GM18526 (cell line): ENCODE data around the gene OTOG.

Experiments
- POLR2A ChIP-seq: IDR thresholded peaks from 3 replicates; pipeline ENCODE4 v1.6.1; 2011; ENCODE audit not compliant: insufficient read length; ENCODE audit errors: extremely low read depth

Gene OTOG

GRCh38 chr11:17574141-17575091, 27.4 kb downstream of the OTOG start:
- no peak for TF ChIP-seq POLR2A

- no peak for TF ChIP-seq POLR2A
Observed at GRCh38 chr11:17575431-17576425, 28.7 kb downstream of the OTOG start.

GRCh38 chr11:17578296-17578695, 31.2 kb downstream of the OTOG start:
- TF ChIP-seq POLR2A: no peak

- no peak for TF ChIP-seq POLR2A
Observed at GRCh38 chr11:17578958-17579357, 31.9 kb downstream of the OTOG start.

- TF ChIP-seq POLR2A: no peak
Observed at GRCh38 chr11:17579451-17579850, 32.4 kb downstream of the OTOG start.

- TF ChIP-seq POLR2A: no peak
Observed at GRCh38 chr11:17580271-17580670, 33.2 kb downstream of the OTOG start.

GRCh38 chr11:17581036-17581731, 34.1 kb downstream of the OTOG start:
- TF ChIP-seq POLR2A: no peak

- TF ChIP-seq POLR2A: no peak
Observed at GRCh38 chr11:17581732-17582053, 34.6 kb downstream of the OTOG start.

GRCh38 chr11:17585911-17586695, 39.0 kb downstream of the OTOG start:
- TF ChIP-seq POLR2A: no peak

- no peak for TF ChIP-seq POLR2A
Observed at GRCh38 chr11:17588166-17588565, 41.1 kb downstream of the OTOG start.

- no peak for TF ChIP-seq POLR2A
Observed at GRCh38 chr11:17588721-17589120, 41.7 kb downstream of the OTOG start.

- TF ChIP-seq POLR2A: no peak
Observed at GRCh38 chr11:17590463-17590862, 43.4 kb downstream of the OTOG start.

- no peak for TF ChIP-seq POLR2A
Observed at GRCh38 chr11:17591293-17591692, 44.2 kb downstream of the OTOG start.

GRCh38 chr11:17593466-17594245, 46.6 kb downstream of the OTOG start:
- TF ChIP-seq POLR2A: no peak
